B cell (primary cell): ENCODE results near the gene PSME3IP1. TPM values are rescaled to one million over a fixed set of nuclear protein-coding genes. Genes with fewer than 3 reads are reported as not detected.
"Not testable (repeated sequence)": the region's sequence is repeated elsewhere in the genome, so short reads cannot be mapped to it uniquely, and the experiment has no call there.

Source experiments
- ATAC-seq: fragments of 200-7000 bp; cut with Tn5 transposase; one replicate; pipeline ENCODE4 v1.10.0; 2021; ENCODE audit warnings: low read depth, mild to moderate bottlenecking, moderate number of reproducible peaks, moderate library complexity
- CTCF ChIA-PET: fragments of 350-600 bp; sonication (Branson Sonifier 250); formaldehyde crosslinking; loops from one replicate; lab custom pipeline; 2021; ENCODE audit warnings: antibody characterized with exemption, inconsistent platforms; lab: Charles Lee
- POLR2A ChIA-PET: fragments of 350-600 bp; sonication (Branson Sonifier 250); formaldehyde crosslinking; loops from one replicate; lab custom pipeline; 2021; ENCODE audit warnings: antibody characterized with exemption; lab: Charles Lee
- DNase-seq: peaks from one replicate; pipeline ENCODE4 v3.0.0; 2013
- H2AFZ ChIP-seq: 2 replicates; pipeline ENCODE4 v1.6.1; 2012; ENCODE audit warnings: mild to moderate bottlenecking, low read depth, low read length; ENCODE audit not compliant: insufficient read depth, poor library complexity, severe bottlenecking
- H3K27ac ChIP-seq, 2 donors: 1 replicate in 1 of 2; 2 replicates in 1 of 2; pipeline ENCODE4 v1.5.1; 2012 to 2013; ENCODE audit warnings: low read length in 2 of 2, mild to moderate bottlenecking in 2 of 2, moderate library complexity in 1 of 2
- H3K27me3 ChIP-seq, 4 experiments: fragments of 200-600 bp in 1 of 4; sonication (generic) in 1 of 4; replicated peaks in 1 of 4; 1 replicate in 2 of 4; 2 replicates in 2 of 4; pipeline versions ENCODE4 v1.6.1 to v1.7.0; 2013 to 2016; ENCODE audit warnings: low read length in 3 of 4, mild to moderate bottlenecking in 2 of 4, mixed read lengths in 1 of 4, moderate library complexity in 1 of 4; ENCODE audit not compliant: insufficient read depth in 4 of 4, control insufficient read depth in 3 of 4; ENCODE audit errors: control extremely low read depth in 1 of 4
- H3K36me3 ChIP-seq, 2 experiments: replicated peaks in 1 of 2; 1 replicate in 1 of 2; 2 replicates in 1 of 2; pipeline versions ENCODE4 v1.6.1 to v1.7.1; 2013; ENCODE audit warnings: low read length in 1 of 2; ENCODE audit not compliant: insufficient read depth in 2 of 2, control insufficient read depth in 1 of 2; ENCODE audit errors: control extremely low read depth in 1 of 2, extremely low read depth in 1 of 2
- H3K4me1 ChIP-seq, 2 donors: fragments of 200-600 bp in 1 of 2; sonication (generic) in 1 of 2; 1 replicate in 1 of 2; 2 replicates in 1 of 2; pipeline versions ENCODE4 v1.5.1 to v1.6.1; 2013 to 2017; ENCODE audit warnings: low read length in 2 of 2; ENCODE audit not compliant: control insufficient read depth in 2 of 2, insufficient read depth in 2 of 2
- H3K4me2 ChIP-seq: replicated peaks from 2 replicates; pipeline ENCODE3; 2012; ENCODE audit warnings: mild to moderate bottlenecking, low read depth, low read length; ENCODE audit not compliant: poor library complexity, severe bottlenecking
- H3K4me3 ChIP-seq, 5 experiments: fragments of 200-600 bp in 1 of 5; sonication (generic) in 1 of 5; 1 replicate in 3 of 5; 2 replicates in 2 of 5; pipeline versions ENCODE4 v1.5.1 to v1.7.0; 2011 to 2016; ENCODE audit warnings: low read length in 4 of 5, mild to moderate bottlenecking in 4 of 5, low read depth in 2 of 5, control low read depth in 1 of 5, moderate library complexity in 1 of 5; ENCODE audit not compliant: insufficient read depth in 1 of 5; ENCODE audit errors: control extremely low read depth in 1 of 5, extremely low read depth in 1 of 5
- H3K79me2 ChIP-seq: fragments of 200-600 bp; sonication (generic); one replicate; pipeline ENCODE4 v1.6.0; 2016; ENCODE audit warnings: low read length; ENCODE audit not compliant: control insufficient read depth, insufficient read depth
- H3K9ac ChIP-seq: fragments of 200-600 bp; sonication (generic); 2 replicates; pipeline ENCODE4 v1.6.1; 2017; ENCODE audit warnings: mild to moderate bottlenecking, low read length, moderate library complexity
- H3K9me3 ChIP-seq, 3 donors: one replicate each; pipeline versions ENCODE4 v1.6.1 to v1.7.1; 2013; ENCODE audit warnings: low read length in 2 of 3; ENCODE audit not compliant: control insufficient read depth in 2 of 3, insufficient read depth in 1 of 3; ENCODE audit errors: control extremely low read depth in 1 of 3
- H4K20me1 ChIP-seq: 2 replicates; pipeline ENCODE4 v1.6.0; 2012; ENCODE audit warnings: mild to moderate bottlenecking, low read length; ENCODE audit not compliant: insufficient read depth, control insufficient read depth, poor library complexity, severe bottlenecking
- H3K27ac Mint-ChIP-seq: one replicate; pipeline ENCODE4 v1.8.0; 2021; ENCODE audit warnings: mixed read lengths
- H3K27me3 Mint-ChIP-seq: one replicate; pipeline ENCODE4 v1.8.0; 2021; ENCODE audit warnings: mixed read lengths
- H3K4me1 Mint-ChIP-seq: one replicate; pipeline ENCODE4 v1.8.0; 2021; ENCODE audit warnings: mixed read lengths
- H3K4me3 Mint-ChIP-seq: one replicate; pipeline ENCODE4 v1.8.0; 2021; ENCODE audit warnings: mixed read lengths
- H3K9me3 Mint-ChIP-seq: one replicate; pipeline ENCODE4 v1.8.0; 2022; ENCODE audit warnings: mixed read lengths; ENCODE audit not compliant: insufficient read depth
- EZH2 ChIP-seq: IDR thresholded peaks from 2 replicates; pipeline ENCODE4 v1.6.1; 2012; ENCODE audit warnings: borderline replicate concordance, low read depth, mild to moderate bottlenecking, moderate library complexity, low read length; ENCODE audit not compliant: insufficient read depth, poor library complexity, severe bottlenecking
- WGBS: methylation state at CpG from one replicate; pipeline ENCODE4 v1.1.5; 2013; ENCODE audit warnings: missing lambda C conversion rate; ENCODE audit not compliant: insufficient coverage; 5-methylcytosine and 5-hydroxymethylcytosine counted together
- intact Hi-C: fragments of 100-400 bp; cut with micrococcal nuclease; formaldehyde crosslinking; loops from one replicate; pipeline ENCODE4 v1.10.0; 2022
- polyA plus RNA-seq: library from polyadenylated mRNA; depleted of rRNA; stranded (reverse); fragments of >200 nt; gene quantifications from 2 replicates; pipeline ENCODE4 v1.2.3, GENCODE V29; 2012
- total RNA-seq, 2 donors: library from RNA; stranded (reverse); fragments of 120-200 nt in 1 of 2; gene quantifications; 1 replicate in 1 of 2; 2 replicates in 1 of 2; pipeline versions ENCODE4 v1.2.3 to v1.2.4, GENCODE V29; 2013 to 2022
- TF ChIP-seq, protein P1 (sequence below): fragments of 200-600 bp; IDR thresholded peaks from one replicate; pipeline ENCODE4 v1.8.0; 2022; ENCODE audit warnings: antibody characterized with exemption, mild to moderate bottlenecking

PSME3IP1 gene
- total and polyA plus RNA-seq, 2 donors (not counting 1 experiment from before 2014, with no cell fraction given) = 125 to 166 TPM

DNA sequence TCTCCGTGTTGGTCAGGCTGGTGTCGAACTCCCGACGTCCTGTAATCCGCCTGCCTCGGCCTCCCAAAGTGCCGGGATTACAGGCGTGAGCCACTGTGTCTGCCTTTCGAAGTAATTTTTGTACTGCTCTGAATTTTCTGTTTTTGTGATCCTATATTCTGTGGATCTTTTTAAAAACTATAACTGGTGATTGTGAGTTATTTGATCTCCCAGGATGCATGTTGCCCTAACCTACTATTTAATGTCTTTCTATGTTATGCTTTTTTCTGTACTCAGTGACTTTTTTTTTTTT, 2.8 kb upstream of the PSME3IP1 start:
- POLR2A ChIA-PET = no interaction called here
- Histone ChIP-seq H3K27ac (no peak overlapping the region), H3K4me1 (peaks cover 26 to 30% of the 10 kb centered on the region in 2 donors), H2AFZ (no peak overlapping the region), H3K9me3 (no peaks in the 10 kb centered on the region), H3K79me2 (peaks cover 96% of the 10 kb centered on the region), H3K36me3 (no peaks in the 10 kb centered on the region), H3K9ac (no peak overlapping the region), H3K4me2 (no peak overlapping the region), H3K4me3 (no peak overlapping the region), H4K20me1 (peaks cover 15% of the 10 kb centered on the region), H3K27me3 (no peaks in the 10 kb centered on the region)
- TF ChIP-seq EZH2 = no peak
- TF ChIP-seq, protein P1, sequence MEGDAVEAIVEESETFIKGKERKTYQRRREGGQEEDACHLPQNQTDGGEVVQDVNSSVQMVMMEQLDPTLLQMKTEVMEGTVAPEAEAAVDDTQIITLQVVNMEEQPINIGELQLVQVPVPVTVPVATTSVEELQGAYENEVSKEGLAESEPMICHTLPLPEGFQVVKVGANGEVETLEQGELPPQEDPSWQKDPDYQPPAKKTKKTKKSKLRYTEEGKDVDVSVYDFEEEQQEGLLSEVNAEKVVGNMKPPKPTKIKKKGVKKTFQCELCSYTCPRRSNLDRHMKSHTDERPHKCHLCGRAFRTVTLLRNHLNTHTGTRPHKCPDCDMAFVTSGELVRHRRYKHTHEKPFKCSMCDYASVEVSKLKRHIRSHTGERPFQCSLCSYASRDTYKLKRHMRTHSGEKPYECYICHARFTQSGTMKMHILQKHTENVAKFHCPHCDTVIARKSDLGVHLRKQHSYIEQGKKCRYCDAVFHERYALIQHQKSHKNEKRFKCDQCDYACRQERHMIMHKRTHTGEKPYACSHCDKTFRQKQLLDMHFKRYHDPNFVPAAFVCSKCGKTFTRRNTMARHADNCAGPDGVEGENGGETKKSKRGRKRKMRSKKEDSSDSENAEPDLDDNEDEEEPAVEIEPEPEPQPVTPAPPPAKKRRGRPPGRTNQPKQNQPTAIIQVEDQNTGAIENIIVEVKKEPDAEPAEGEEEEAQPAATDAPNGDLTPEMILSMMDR = no peak
- peaks cover 60% of the 10 kb centered on the region for H3K4me1 Mint-ChIP-seq
- CTCF ChIA-PET = no interaction called here
- DNase-seq (no peak), ATAC-seq (no peak)
- intact Hi-C loops = loop anchor here (5.0 to 10.0 kb wide), 6 partner anchors 96 to 1439 kb away; partner anchors contain the start of genes AMFR, CCDC102A, CNOT1 and CPNE2
- H3K27me3 Mint-ChIP-seq = no peaks in the 10 kb centered on the region
- no peaks in the 10 kb centered on the region for H3K9me3 Mint-ChIP-seq
- H3K27ac Mint-ChIP-seq = no peak overlapping the region
- 97% methylated on average over 6 of the region's 9 CpGs for WGBS
- no peak overlapping the region for H3K4me3 Mint-ChIP-seq

DNA sequence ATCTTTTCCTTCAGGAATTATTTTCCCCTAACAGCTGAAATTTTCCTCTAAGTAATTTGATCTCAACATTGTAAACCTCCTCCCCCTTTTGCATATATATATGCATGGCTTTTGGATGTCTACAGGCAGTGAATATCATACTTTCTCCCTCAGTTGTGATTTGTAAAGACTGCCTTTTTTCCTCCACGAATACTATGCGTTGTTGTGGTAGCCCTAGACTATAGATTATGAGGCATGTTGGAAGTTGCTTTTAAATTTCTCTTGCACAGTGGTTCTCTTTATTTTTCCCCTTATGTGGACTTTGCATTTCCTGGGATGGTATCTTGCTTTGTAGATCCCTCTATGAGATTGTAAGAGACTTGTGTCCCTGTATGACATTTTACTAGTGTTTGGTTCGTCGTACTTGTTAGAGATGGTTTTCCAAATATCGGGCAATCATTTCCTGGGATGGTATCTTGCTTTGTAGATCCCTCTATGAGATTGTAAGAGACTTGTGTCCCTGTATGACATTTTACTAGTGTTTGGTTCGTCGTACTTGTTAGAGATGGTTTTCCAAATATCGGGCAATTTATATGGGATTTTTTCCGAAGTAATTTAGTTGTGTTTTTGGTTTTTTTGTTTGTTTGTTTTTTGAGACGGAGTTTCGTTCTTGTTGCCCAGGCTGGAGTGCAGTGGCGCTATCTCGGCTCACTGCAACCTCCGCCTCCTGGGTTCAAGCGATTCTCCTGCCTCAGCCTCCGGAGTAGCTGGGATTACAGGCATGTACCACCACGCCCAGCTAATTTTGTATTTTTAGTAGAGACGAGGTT, 2.3 kb upstream of the PSME3IP1 start:
- Histone ChIP-seq H3K27ac (peak overlapping the region; percentile 87), H4K20me1 (peaks cover 13% of the 10 kb centered on the region), H3K9ac (peak overlapping the region; percentile 90), H3K4me1 (peaks cover 26 to 31% of the 10 kb centered on the region in 2 donors), H3K79me2 (peaks cover 96% of the 10 kb centered on the region), H3K4me2 (peak overlapping the region; percentile 80), H3K4me3 (peak overlapping the region in 2 of 5 experiments; percentile 88 to 89)
- CTCF ChIA-PET, H3K36me3 ChIP-seq, H2AFZ ChIP-seq, H3K9me3 ChIP-seq, DNase-seq, H3K27me3 Mint-ChIP-seq, H3K9me3 Mint-ChIP-seq, POLR2A ChIA-PET, H3K27ac Mint-ChIP-seq, ATAC-seq, H3K27me3 ChIP-seq: not testable (repeated sequence)
- intact Hi-C loops = loop anchor here (1.0 to 10.0 kb wide), 9 partner anchors 96 to 1439 kb away; partner anchors contain the start of genes AMFR, CCDC102A, CNOT1 and CPNE2
- peaks cover 59% of the 10 kb centered on the region for H3K4me1 Mint-ChIP-seq
- H3K4me3 Mint-ChIP-seq = peak overlapping the region; percentile 90
- WGBS = 94% methylated on average over 7 of the region's 18 CpGs
